Hematopoietic multipotent progenitor cell treated with erythropoietin and hydrocortisone succinate and interleukin-3 and kit ligand, for 4 days (in vitro differentiated cells): ENCODE data around the gene SLC9A6.
"Not testable (repeated sequence)": the region's sequence is repeated elsewhere in the genome, so short reads cannot be mapped to it uniquely, and the experiment has no call there.

Experiments
- DNase-seq: peaks from one replicate; pipeline ENCODE4 v3.0.0-alpha.2; 2015

The SLC9A6 gene

DNA sequence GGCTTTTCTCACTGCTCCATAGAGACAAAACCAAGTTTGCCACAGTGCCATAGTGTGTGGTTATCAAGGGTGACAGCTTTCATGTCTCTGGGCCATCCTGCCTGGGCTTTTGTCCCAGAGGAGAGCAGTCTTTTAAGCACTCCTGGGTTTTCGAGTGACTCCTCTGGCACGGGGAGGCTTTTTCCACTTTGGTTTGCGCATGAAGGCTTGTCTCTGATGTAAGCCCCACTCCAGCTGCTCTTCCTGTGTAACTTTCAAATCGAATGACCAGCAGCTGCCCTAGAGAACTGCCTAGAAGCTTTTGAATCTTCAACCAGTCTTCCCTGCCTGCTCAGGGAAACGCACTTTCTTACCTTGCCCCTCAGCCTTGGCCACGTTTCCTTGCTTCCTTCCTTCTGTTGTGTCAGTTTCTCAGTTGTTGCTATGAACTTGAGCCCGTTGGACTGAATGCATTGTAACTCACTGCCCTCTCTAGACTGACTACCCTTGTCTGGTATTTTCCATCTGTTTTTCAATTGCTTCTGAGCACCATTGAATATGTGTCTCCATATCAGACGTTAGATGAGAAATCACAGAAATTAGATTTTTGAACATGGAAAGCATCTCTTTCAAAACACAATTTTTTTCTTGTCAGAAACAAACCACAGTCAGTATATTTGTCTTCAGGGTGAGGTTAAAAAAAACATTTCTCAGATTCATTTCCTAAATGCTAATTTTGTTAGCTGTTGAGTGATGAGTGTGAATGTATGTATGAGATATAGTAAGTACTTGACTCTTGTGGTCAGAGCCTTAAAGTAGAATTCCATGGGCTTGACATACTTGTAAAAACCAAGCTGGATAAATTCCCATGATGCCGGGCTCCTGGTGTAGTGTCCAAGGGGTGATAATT is 45.3 kb downstream of the SLC9A6 start:
- no peak for DNase-seq

DNA sequence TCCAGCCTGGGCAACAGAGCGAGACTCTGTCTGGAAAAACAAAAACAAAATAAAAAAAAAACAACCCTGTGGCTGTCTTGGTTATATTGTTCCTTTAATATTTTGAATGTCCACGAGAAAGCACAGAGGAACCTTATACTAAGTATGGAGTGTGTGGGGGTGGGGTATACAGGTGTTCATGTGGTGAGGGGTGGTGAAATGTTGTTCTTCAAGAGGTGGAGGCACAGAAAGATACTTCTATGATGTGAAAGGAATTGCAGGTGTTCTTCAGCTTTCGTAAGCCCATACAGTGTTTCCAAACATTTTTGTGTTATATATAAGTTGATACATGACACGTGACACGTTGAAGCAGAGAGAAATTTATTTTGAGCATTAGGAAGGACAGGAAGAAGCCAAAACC is 46.4 kb downstream of the SLC9A6 start:
- DNase-seq, result no peak

DNA sequence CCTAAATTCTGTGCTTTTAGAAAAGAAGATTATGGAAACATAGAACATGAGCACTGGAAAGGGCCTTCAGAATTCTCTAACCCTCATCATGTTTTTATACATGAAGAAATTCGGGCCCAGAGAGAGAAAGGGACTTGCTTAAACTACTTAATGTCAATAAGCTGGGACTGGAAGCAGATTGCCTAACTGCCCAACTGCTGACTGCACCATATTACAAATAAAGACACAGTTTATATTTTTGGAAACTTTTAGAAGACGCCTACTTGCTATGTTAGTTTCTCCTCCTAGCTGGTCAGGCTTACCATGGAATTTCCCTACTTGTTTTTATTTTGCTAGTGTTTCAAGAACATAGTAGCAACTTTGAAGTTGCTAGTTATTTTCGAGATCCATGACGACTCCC is 47.1 kb downstream of the SLC9A6 start:
- DNase-seq, result no peak

DNA sequence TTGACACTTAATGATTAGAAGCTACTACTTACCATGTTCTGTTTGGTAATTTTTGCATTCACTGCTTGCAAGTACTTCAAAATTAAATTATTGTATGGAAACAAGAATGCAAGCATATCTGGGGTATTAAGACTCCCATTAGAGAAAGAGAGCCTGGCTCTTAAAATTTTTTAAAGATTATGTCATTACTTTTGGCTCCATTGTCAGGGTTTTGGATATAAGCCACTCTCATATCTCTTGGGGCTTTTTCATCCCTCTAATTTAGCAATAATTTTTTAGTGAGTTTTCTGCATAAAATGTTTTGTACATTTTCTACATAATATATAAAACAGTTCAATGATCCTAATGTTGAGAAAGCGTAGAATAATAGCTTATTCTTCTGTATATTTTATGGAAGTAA is 49.4 kb downstream of the SLC9A6 start:
- DNase-seq, result no peak

DNA sequence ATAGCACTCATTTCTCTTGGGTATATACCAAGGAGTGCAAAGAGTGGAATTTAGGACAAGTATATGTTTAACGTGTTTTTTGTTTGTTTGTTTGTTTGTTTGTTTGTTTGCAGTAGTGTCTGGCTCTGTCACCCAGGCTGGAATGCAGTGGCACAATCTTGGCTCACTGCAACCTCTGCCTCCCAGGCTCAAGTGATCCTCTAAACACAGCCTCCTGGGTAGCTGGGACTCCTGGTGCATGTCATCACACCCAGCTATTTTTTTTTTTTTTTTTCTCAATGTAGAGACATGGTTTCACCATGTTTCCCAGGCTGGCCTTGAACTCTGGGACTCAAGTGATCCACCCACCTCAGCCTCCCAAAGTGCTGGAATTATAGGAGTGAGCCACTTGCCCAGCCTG is 50.4 kb downstream of the SLC9A6 start:
- DNase-seq, result no peak

DNA sequence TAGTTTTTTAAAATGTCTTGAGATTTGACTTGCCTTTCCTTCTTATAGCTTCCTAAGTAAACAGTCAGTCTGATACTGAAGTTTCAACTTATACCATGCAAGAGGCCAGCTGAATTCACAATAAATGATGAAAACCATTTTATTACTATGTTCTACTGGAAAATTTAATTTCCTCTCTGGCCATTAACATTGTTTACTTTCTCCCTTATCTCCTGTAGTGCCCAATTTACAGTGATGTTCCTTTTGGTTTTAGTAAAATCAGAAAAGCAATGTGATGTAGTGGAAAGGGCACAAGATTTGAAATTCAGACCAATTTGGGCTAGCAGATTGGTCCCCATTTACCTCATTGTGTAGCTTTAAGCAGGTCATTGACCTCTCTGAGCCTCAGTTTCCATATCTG is 54.2 kb downstream of the SLC9A6 start:
- no peak for DNase-seq

DNA sequence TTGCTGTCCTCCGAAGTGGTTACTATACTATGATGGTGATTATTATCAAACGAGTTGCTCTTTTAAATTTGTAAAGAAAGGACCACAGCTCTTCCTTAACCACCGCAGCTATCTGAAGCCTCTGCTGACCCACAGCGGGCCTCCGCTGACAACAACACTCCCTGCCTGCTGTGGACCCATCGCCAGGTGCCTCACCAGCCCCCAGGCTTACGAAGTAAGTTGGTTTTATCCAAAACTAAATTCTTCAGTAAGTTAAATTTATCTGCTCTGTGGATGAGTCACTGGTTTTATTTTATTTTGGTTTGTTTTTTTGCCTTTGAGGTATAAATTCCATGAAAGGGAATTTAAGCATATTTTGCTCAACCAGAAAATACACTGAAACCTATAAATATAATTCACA is 54.7 kb downstream of the SLC9A6 start:
- DNase-seq, result no peak

DNA sequence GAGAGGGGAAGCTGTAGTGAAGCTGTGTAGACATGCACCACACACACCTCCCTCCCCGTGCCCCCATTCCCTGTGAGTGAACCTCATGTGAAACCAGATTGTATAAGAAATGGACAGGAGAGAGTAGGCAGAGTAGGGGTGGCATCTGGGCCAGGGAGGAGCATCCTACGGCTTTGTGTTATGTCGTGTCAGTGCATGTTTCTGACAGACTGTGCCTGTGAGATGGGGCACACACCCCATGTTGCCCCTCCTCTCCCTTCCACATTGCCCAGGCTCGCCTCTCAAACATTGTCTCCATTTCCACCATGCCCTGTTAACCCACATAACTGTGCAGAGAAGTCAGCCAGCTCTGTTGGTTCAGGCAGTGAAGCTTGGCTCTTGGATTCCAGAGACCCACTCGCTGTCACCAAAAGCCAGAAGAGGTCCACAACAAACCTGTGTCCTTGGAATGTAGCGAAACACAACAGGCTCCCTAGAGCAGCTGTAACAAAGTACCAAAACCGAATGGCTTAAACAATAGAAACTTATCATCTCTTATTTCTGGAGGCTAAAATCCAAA is 56.1 kb downstream of the SLC9A6 start:
- DNase-seq, result no peak

DNA sequence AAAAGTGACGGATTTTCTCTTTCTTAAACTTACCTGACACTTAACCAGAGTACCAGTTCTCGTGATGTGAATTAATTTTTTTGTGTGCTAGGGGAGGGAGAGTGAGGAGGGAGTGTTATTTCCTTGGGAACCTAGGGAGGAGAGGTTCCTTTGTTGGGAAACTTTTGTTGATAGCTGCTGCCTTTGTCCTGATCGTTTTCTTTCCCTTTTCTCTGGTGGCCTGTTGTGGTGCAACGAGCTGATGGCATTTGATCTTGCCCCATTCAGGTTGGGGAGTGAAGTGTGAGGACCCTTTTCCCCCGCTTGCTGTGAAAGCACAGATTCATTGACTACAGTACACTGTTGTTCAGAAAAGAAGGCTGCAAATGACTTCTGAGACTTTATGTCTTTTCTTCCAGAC is 59.8 kb downstream of the SLC9A6 start:
- no peak for DNase-seq

DNA sequence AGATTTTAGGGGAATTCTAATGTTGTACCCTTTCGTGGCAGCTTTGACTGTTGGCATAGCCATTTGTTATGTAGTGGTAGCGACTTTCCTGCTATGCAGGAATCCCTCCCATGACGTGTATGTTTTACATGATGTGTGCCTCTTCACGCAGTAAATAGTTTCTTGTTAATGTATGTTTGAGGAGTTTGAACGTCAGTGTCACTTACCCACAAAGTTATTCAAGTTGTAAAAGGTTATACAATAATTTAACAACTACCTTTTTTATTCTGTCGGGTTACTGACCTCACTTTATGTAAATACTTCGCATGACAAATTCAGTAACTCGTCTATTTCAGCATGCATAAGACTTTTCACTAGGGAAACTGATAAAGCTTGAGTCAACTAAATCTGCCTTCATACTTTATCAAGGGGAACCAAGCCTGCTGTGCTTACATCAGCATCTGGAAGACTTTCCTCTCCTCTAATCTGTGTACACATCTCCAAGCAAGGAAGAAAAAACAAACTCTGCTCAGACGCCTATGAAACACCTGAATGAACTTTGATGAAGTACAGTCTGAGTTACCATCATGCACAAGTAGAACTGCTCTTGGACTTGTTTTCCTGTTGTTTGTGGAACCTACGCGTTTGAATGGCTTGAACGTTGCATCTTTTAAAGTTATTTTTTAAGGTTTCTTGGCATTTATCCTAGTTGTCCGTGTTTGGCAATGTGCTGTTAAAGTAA is 61.2 kb downstream of the SLC9A6 start:
- no peak for DNase-seq

DNA sequence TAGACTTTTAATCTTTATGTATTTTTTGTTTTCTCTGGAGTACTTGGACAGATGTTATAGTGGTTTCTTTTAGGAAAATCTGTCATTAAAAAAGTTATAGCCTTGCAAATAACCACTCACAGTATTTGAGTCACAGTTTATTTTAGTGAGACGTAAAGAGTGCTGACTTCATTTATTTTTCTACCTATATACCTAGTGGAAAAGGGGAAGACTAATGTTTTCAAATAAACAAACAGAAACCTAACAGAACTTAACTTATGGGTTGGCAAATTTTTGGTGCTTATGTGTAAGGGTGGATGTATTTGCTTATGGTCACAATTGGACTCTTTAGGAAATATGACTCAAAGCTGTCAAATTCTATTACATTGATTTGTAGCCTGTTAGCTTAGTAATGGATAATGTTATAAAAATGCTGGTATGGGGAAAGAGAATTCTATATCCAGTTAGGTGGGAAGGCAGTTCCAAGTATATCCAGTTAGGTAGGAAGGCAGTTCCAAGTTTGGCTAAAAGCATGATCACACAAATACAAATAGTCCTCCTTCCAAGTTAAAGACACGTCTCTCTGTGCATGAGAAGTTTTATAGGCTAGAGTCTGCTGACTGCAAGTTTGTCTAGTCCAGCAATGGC is 61.9 kb downstream of the SLC9A6 start:
- no peak for DNase-seq

DNA sequence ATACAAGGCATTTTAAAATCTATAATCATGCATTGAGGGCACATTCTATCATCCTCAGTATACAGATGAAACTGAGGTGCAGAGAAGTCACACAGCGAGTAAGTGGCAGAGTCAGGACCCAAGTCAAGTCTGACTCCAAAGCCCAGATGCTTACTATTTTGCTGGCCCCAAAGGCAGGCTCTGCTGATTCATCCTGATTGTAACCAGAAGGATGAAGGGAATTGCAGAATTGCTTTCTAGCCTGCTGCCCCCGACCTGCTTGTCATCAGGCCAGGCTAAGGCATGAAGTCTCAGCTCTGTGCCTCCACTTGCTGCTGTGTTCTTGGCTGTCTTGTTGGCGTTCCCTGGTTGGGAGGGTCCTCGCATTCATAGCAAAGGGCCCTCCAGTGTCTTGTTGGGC is 62.7 kb downstream of the SLC9A6 start:
- no peak for DNase-seq

DNA sequence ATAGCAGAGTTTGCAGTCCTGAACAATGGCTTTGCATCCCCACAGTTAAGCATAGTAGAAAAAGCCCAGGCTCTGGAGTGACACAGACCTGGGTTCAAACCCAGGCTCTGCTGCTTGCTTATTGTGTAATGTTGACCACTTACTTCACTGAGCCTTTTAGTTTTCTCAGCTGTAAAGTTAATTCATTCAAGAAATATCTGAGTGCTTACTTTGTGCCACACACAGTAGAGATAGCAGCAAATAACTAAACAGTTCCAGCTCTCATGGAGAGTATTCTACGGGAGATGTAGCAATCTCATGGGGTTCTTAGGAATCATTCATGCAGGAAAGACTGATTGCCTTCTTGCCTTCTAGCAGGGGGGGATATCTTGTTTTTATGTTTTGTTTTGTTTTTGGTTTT is 63.2 kb downstream of the SLC9A6 start:
- no peak for DNase-seq

DNA sequence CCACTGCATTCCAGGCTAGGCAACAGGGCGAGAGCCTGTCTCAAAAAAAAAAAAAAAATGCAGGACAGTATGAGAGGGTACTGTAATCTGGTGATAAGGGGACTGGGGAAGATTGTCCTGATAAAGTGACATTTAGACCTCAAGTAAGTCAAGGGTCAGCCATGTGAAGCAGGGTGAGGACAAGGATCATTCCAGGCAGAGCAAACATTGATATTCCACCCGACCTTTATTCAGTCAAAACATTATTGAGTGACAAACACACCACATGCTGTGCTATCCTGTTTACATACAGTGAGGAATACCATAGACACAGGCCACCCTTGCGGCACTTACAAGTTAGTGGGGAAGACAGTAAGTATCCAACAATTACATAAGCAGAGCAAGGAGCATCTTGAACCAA is 64.4 kb downstream of the SLC9A6 start:
- DNase-seq, result no peak

DNA sequence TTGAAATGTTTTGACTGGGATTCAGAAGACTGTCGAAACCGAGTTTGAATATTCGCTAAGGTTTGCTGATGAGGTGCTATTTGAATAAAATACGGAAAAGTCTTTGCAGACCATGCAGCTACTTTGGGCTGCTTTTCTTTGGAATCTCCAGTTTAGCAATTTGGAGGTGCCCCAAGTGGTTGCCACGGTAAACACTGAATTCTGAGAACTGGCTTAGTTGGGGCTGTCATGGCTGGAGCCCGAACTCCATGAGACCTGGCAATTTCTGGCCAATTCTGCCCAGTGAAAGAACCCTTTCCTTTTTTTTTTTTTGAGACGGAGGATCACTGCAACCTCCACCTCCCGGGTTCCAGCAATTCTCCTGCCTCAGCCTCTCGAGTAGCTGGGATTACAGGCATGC is 65.6 kb downstream of the SLC9A6 start:
- not testable (repeated sequence) for DNase-seq

DNA sequence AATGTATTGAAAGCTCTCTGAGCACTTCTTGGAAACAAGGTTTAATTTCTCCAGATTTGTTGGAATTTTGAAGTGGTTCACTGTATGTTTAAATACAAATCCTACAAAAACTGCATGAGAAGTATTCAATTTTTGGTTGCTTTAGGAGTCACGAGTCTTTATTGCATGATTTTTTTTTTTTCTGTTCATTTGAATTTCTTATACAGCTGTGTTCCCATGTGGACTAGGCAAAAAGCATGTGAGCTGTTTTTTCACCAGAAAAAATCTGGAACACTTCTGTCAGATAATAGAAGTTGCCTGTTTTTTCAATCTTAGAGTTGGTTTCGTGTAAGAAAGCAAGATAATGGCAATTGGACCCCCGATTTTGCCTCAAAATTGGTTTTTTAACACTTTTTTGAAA is 66.4 kb downstream of the SLC9A6 start:
- DNase-seq, result no peak

DNA sequence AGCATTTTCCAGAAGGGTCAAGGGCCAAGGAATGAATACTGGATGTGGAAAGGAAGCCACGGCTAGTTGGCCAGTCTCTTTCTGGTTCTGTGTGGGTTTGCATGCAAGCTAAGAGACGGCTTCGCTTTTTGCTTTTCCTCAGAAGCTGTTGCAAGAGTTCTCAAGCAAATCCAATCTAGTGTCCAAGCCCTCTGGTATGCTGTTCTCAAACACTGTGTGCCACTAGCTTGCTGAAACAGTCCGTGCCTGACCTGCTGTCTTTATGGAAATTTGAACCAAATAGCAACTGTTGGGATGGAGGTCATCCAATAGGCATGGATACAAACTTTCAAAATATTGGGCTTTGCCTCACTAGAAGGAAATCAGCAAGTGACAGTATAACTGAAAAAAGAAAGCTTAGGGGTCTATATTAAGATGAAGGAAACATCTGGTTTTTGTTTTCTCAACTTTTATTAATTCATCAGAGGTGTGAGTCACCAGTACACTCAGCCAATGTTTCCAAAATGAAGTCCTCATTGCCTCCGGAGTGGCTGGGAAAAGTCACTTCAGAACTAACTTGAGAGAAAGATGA is 70.5 kb downstream of the SLC9A6 start:
- no peak for DNase-seq

DNA sequence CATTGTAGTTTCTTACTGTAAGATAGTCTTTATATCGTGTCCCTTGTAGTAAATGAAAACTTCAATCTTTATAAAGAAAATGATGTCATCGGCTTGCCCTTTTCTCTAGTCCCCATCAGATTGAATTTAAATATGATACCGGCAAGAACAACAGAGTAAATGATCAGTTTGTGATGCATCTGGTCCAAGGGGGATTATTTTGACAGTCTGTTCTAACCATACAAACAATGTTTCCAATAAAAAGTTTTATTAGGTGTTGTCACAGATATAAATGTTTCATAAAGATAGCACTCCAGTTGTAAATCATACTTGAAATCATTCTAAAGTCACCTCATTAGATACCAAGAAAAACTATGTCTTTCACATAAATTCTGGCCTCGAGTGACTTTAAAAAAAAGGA is 72.3 kb downstream of the SLC9A6 start:
- DNase-seq, result no peak

DNA sequence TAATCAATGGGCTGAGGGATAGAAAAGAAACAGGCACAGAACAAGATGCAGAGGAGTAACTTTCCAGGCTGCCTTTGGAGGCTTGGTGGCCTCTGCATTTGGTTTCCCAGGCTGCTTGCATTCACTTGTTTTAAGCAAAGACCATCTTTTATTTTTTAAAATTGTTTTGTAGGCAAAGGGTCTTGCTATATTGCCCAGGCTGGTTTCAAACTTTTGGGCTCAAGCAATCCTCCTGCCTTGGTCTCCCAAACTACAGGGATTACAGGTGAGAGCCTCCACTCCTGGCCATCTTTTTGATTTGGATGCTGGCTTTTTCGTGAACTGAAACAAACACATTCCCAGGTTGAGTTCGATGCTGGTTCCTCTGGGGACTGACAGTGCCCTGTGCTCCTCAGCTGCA is 74.1 kb downstream of the SLC9A6 start:
- no peak for DNase-seq

DNA sequence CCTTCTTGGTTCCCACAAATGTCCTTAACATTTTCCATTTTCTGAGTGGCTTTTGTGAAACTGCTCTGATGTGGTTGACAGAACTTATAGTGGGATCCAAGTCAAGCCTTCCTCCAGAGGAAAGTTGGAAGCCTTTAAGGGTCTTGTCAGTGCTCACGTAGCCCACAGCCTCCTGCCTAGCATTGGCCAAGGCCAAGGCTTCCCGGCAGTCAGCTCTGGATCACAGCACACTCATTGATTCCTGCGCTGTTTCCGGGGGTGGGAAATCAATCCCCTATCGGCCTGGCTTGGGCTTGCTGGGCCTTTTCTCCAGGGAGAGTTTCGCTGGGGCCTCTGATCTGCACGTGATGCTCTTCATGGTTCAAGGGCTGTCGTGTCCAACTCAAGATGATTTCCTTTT is 76.1 kb downstream of the SLC9A6 start:
- DNase-seq, result no peak

DNA sequence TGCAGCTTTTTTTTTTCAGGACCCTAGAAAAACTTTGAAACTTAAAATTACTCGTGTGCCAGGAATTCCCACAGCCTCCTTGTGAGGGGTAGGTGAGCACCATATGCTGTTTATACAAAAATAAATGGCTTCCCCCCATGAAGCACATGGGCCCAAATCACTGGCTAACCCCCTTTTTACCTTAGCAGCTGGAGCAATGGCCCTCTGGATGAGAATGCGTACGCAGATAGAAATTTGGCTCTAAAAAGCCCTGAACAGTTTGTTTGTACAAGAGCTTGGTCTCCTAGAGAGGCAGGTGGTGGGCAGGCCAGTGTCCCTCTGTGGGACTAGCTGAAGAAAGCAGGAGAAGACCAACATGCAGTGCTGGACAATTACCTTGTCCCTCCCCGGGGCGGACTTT is 76.5 kb downstream of the SLC9A6 start:
- no peak for DNase-seq

DNA sequence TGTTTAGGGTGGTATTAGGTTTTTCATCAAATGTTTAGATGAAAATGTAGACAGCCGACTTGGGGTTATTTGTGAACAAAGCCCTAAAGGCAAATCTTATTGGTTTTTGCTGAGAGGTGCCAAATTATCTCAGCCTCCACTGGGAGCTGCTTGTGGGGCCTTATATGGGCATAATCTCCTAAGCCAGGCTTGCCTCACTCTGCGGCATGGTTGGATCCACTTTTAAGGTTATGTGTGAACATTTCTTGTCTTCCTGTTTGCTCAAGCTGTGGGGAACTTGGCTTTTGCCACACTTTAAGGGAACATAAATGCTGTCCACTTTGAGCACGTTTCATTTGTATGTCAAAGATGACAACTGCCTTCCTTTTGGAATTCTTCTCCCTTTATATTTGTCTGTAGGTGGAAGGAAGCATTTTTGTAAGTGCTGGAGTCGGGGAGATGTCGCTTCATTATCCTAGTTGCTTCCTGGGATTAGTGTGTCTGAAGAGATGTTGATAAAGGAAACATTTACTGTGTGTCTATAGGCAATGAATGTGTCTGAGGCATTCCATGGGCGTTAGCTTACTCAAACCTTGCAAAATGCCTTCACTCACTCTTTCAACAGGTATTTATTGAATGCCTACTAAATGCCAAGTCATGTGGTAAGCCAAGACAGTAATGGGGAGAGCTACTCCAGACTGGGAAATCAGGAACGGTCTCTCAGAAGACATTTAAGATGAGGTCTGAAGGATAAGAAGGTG is 78.3 kb downstream of the SLC9A6 start:
- DNase-seq, result peak; percentile 26

DNA sequence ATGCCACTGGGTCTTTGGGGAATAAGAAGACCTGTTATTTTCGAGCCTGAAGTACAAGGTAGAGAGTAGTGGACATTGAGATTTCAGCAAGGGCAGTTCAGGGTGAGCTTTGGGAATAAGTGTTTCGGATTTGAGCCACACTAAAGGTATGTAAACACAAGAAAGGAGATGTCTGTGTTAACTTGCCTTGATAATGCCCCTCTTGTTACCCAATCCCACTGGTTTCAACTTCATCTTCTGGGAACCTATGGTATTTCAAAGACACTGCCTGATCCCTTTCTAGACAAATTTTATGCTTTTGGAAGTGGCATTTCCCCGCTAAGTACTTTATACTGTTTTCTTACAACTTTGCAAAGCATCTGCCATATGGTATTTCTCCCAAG is 79.4 kb downstream of the SLC9A6 start:
- no peak for DNase-seq
